Measurements from ENCODE around the gene RANBP17. TPM values are rescaled to one million over a fixed set of nuclear protein-coding genes. Genes with fewer than 3 reads are reported as not detected.
"Not testable (repeated sequence)": the region's sequence is repeated elsewhere in the genome, so short reads cannot be mapped to it uniquely, and the experiment has no call there.

The RANBP17 gene
- total RNA-seq, 2 donors from 2014 or later, result not detected

- DNase-seq (no peak), ATAC-seq (replicated peaks in 1 of 2) (no peak)
- H3K27ac Mint-ChIP-seq, result no peak overlapping the region
- H3K4me1 Mint-ChIP-seq (ENCODE audit: low read depth), result no peaks in the 10 kb centered on the region
- no peak overlapping the region for H3K4me3 Mint-ChIP-seq
- H3K9me3 Mint-ChIP-seq, result no peaks in the 10 kb centered on the region
- H3K36me3 Mint-ChIP-seq (ENCODE audit: insufficient read depth in 2 of 2), result no peaks in the 10 kb centered on the region
- no peaks in the 10 kb centered on the region for H3K27me3 Mint-ChIP-seq (ENCODE audit: low read depth)
Observed at GRCh38 chr5:171162165-171162564, 300.3 kb downstream of the RANBP17 start.

GRCh38 chr5:171162596-171162995, 300.8 kb downstream of the RANBP17 start:
- H3K4me1 Mint-ChIP-seq (ENCODE audit: low read depth), result no peaks in the 10 kb centered on the region
- no peak for ATAC-seq (replicated peaks in 1 of 2)
- no peak for DNase-seq
- H3K27ac Mint-ChIP-seq, result no peak overlapping the region
- H3K36me3 Mint-ChIP-seq (ENCODE audit: insufficient read depth in 2 of 2), result no peaks in the 10 kb centered on the region
- H3K9me3 Mint-ChIP-seq, result no peaks in the 10 kb centered on the region
- H3K27me3 Mint-ChIP-seq (ENCODE audit: low read depth), result no peaks in the 10 kb centered on the region
- no peak overlapping the region for H3K4me3 Mint-ChIP-seq

- no peaks in the 10 kb centered on the region for H3K36me3 Mint-ChIP-seq (ENCODE audit: insufficient read depth in 2 of 2)
- ATAC-seq (replicated peaks in 1 of 2), result no peak
- no peak overlapping the region for H3K4me3 Mint-ChIP-seq
- no peaks in the 10 kb centered on the region for H3K9me3 Mint-ChIP-seq
- DNase-seq, result no peak
- H3K27ac Mint-ChIP-seq, result no peak overlapping the region
- H3K4me1 Mint-ChIP-seq (ENCODE audit: low read depth), result no peaks in the 10 kb centered on the region
- H3K27me3 Mint-ChIP-seq (ENCODE audit: low read depth), result no peaks in the 10 kb centered on the region
Observed at GRCh38 chr5:171166766-171167165, 304.9 kb downstream of the RANBP17 start.

- Mint-ChIP-seq H3K36me3 (ENCODE audit: insufficient read depth in 2 of 2) (no peaks in the 10 kb centered on the region), H3K9me3 (no peaks in the 10 kb centered on the region), H3K4me3 (no peak overlapping the region), H3K27ac (no peak overlapping the region), H3K4me1 (ENCODE audit: low read depth) (no peaks in the 10 kb centered on the region), H3K27me3 (ENCODE audit: low read depth) (no peaks in the 10 kb centered on the region)
- ATAC-seq (replicated peaks in 1 of 2) (no peak), DNase-seq (no peak)
Observed at GRCh38 chr5:171168171-171168570, 306.4 kb downstream of the RANBP17 start.

GRCh38 chr5:171174960-171175359, 313.1 kb downstream of the RANBP17 start:
- not testable (repeated sequence) for H3K36me3 Mint-ChIP-seq (ENCODE audit: insufficient read depth in 2 of 2); ATAC-seq (replicated peaks in 1 of 2); H3K9me3 Mint-ChIP-seq; H3K27ac Mint-ChIP-seq; H3K4me1 Mint-ChIP-seq (ENCODE audit: low read depth); DNase-seq; H3K27me3 Mint-ChIP-seq (ENCODE audit: low read depth); H3K4me3 Mint-ChIP-seq

- Mint-ChIP-seq H3K4me3 (no peak overlapping the region), H3K36me3 (ENCODE audit: insufficient read depth in 2 of 2) (no peaks in the 10 kb centered on the region), H3K9me3 (peaks cover 3 to 6% of the 10 kb centered on the region in 2 donors), H3K27me3 (ENCODE audit: low read depth) (no peaks in the 10 kb centered on the region), H3K4me1 (ENCODE audit: low read depth) (no peaks in the 10 kb centered on the region), H3K27ac (no peak overlapping the region)
- ATAC-seq (replicated peaks in 1 of 2), result no peak
- no peak for DNase-seq
Observed at GRCh38 chr5:171175746-171176145, 313.9 kb downstream of the RANBP17 start.

GRCh38 chr5:171178190-171178589, 316.4 kb downstream of the RANBP17 start:
- H3K4me3 Mint-ChIP-seq; ATAC-seq (replicated peaks in 1 of 2); DNase-seq; H3K27me3 Mint-ChIP-seq (ENCODE audit: low read depth); H3K4me1 Mint-ChIP-seq (ENCODE audit: low read depth); H3K27ac Mint-ChIP-seq; H3K9me3 Mint-ChIP-seq; H3K36me3 Mint-ChIP-seq (ENCODE audit: insufficient read depth in 2 of 2): not testable (repeated sequence)

- H3K4me3 Mint-ChIP-seq, result no peak overlapping the region
- H3K36me3 Mint-ChIP-seq (ENCODE audit: insufficient read depth in 2 of 2), result peaks cover 0 to 1% of the 10 kb centered on the region in 2 donors
- no peaks in the 10 kb centered on the region for H3K27me3 Mint-ChIP-seq (ENCODE audit: low read depth)
- ATAC-seq (replicated peaks in 1 of 2) (no peak), DNase-seq (no peak)
- no peaks in the 10 kb centered on the region for H3K9me3 Mint-ChIP-seq
- H3K27ac Mint-ChIP-seq, result no peak overlapping the region
- no peaks in the 10 kb centered on the region for H3K4me1 Mint-ChIP-seq (ENCODE audit: low read depth)
Observed at GRCh38 chr5:171188016-171188415, 326.2 kb downstream of the RANBP17 start.

GRCh38 chr5:171189442-171189841, 327.6 kb downstream of the RANBP17 start:
- H3K9me3 Mint-ChIP-seq, result no peaks in the 10 kb centered on the region
- H3K4me3 Mint-ChIP-seq, result no peak overlapping the region
- ATAC-seq (replicated peaks in 1 of 2) (no peak), DNase-seq (no peak)
- H3K4me1 Mint-ChIP-seq (ENCODE audit: low read depth), result no peaks in the 10 kb centered on the region
- no peaks in the 10 kb centered on the region for H3K27me3 Mint-ChIP-seq (ENCODE audit: low read depth)
- H3K36me3 Mint-ChIP-seq (ENCODE audit: insufficient read depth in 2 of 2), result peaks cover 0 to 1% of the 10 kb centered on the region in 2 donors
- no peak overlapping the region for H3K27ac Mint-ChIP-seq

GRCh38 chr5:171192111-171192510, 330.3 kb downstream of the RANBP17 start:
- Mint-ChIP-seq H3K27ac (no peak overlapping the region), H3K36me3 (ENCODE audit: insufficient read depth in 2 of 2) (no peaks in the 10 kb centered on the region), H3K9me3 (no peaks in the 10 kb centered on the region), H3K4me1 (ENCODE audit: low read depth) (no peaks in the 10 kb centered on the region), H3K4me3 (no peak overlapping the region), H3K27me3 (ENCODE audit: low read depth) (peaks cover 5% of the 10 kb centered on the region)
- DNase-seq (no peak), ATAC-seq (replicated peaks in 1 of 2) (no peak)

GRCh38 chr5:171201310-171201709, 339.5 kb downstream of the RANBP17 start:
- Mint-ChIP-seq H3K27ac (no peak overlapping the region), H3K4me3 (no peak overlapping the region), H3K9me3 (no peaks in the 10 kb centered on the region), H3K4me1 (ENCODE audit: low read depth) (no peaks in the 10 kb centered on the region), H3K36me3 (ENCODE audit: insufficient read depth in 2 of 2) (no peaks in the 10 kb centered on the region), H3K27me3 (ENCODE audit: low read depth) (peaks cover 28% of the 10 kb centered on the region)
- DNase-seq (no peak), ATAC-seq (replicated peaks in 1 of 2) (no peak)

- no peaks in the 10 kb centered on the region for H3K9me3 Mint-ChIP-seq
- ATAC-seq (replicated peaks in 1 of 2), result no peak
Observed at GRCh38 chr5:171205375-171205774, 343.6 kb downstream of the RANBP17 start.

GRCh38 chr5:171207256-171207847, 345.5 kb downstream of the RANBP17 start:
- DNase-seq (peak; percentile 1 to 28), ATAC-seq (replicated peaks in 1 of 2) (no peak)
- Mint-ChIP-seq H3K9me3 (no peaks in the 10 kb centered on the region), H3K27ac (no peak overlapping the region), H3K4me3 (no peak overlapping the region), H3K27me3 (ENCODE audit: low read depth) (peaks cover 25% of the 10 kb centered on the region), H3K4me1 (ENCODE audit: low read depth) (no peaks in the 10 kb centered on the region), H3K36me3 (ENCODE audit: insufficient read depth in 2 of 2) (no peaks in the 10 kb centered on the region)

More at GRCh38 chr5:171205375-171205774, 343.6 kb downstream of the RANBP17 start:
- H3K4me1 Mint-ChIP-seq (ENCODE audit: low read depth), result no peaks in the 10 kb centered on the region
- H3K27ac Mint-ChIP-seq, result no peak overlapping the region
- peaks cover 25% of the 10 kb centered on the region for H3K27me3 Mint-ChIP-seq (ENCODE audit: low read depth)
- H3K36me3 Mint-ChIP-seq (ENCODE audit: insufficient read depth in 2 of 2), result no peaks in the 10 kb centered on the region
- no peak overlapping the region for H3K4me3 Mint-ChIP-seq
- DNase-seq, result no peak

- DNase-seq, result no peak
- Mint-ChIP-seq H3K36me3 (ENCODE audit: insufficient read depth in 2 of 2) (no peaks in the 10 kb centered on the region), H3K4me1 (ENCODE audit: low read depth) (no peaks in the 10 kb centered on the region), H3K27me3 (ENCODE audit: low read depth) (peaks cover 23% of the 10 kb centered on the region), H3K27ac (no peak overlapping the region), H3K9me3 (no peaks in the 10 kb centered on the region), H3K4me3 (no peak overlapping the region)
- no peak for ATAC-seq (replicated peaks in 1 of 2)
Observed at GRCh38 chr5:171221916-171222315, 360.1 kb downstream of the RANBP17 start.

All from activated T-cell treated with anti-CD3 and anti-CD28 coated beads, Interleukin-2, amount 50 U/mL, for 72 hours (primary cell).